Natural killer cell treated with Interleukin-12 subunit alpha and Interleukin-12 subunit beta and Interleukin-15 and Interleukin-18, amount 100 ng/mL, for 72 hours (primary cell): ENCODE results near the gene ZMAT5. TPM values are rescaled to one million over a fixed set of nuclear protein-coding genes. Genes with fewer than 3 reads are reported as not detected.

ENCODE experiments used
- total RNA-seq, 2 donors: library from RNA; stranded (reverse); gene quantifications; one replicate each; pipeline ENCODE4 v1.2.3, GENCODE V29; 2022

Gene ZMAT5
- total RNA-seq, 2 donors from 2014 or later = 17.3 to 34.4 TPM

Other genes starting within 250 kb of the ZMAT5 start
- gene THOC5, start 213.2 kb downstream of the ZMAT5 start, total RNA-seq = 10 to 100 TPM; 64.6 to 89.3 TPM
- 10 to 100 TPM; 20.3 to 21.4 TPM for gene NIPSNAP1, start 185.9 kb downstream of the ZMAT5 start, total RNA-seq
- gene NF2, start 163.4 kb downstream of the ZMAT5 start, total RNA-seq = 10 to 100 TPM; 58.2 to 70.9 TPM
- under 1 TPM; 0.07 to 0.17 TPM for gene CABP7, start 47.0 kb downstream of the ZMAT5 start, total RNA-seq
- 10 to 100 TPM; 59.1 to 86.2 TPM for gene UQCR10, start 362 bp upstream of the ZMAT5 start, total RNA-seq
- gene ASCC2, start 71.3 kb upstream of the ZMAT5 start, total RNA-seq = 100 to 1,000 TPM; 102 to 124 TPM
- 10 to 100 TPM; 33.9 to 38.3 TPM for gene MTMR3, start 116.2 kb upstream of the ZMAT5 start, total RNA-seq